ENCODE results near the gene ERRFI1. TPM values are rescaled to one million over a fixed set of nuclear protein-coding genes. Genes with fewer than 3 reads are reported as not detected.

The ERRFI1 gene
- total RNA-seq, 2 experiments from 2014 or later, result not detected

DNA sequence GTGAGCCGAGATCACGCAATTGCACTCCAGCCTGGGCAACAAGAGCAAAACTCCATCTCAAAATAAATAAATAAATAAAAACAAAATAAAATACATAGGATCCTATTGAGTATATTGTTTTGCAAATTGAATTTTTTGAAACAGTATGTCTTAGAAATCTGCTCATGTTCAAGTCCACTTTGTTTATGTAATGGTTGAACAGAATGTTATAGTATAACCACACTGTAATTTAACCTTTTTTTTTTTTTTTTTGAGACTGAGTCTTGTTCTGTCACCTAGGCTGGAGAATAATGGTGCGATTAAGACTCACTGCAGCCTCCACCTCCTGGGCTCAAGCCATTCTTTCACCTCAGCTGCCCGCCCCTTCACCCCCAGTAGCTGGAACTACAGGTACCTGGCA lies 33.2 kb downstream of the ERRFI1 start:
- Histone ChIP-seq H3K4me3 (ENCODE audit: low read depth, low read length, poor library complexity, severe bottlenecking) (no peak overlapping the region), H3K4me2 (ENCODE audit: low read length) (no peak overlapping the region), H3K4me1 (ENCODE audit: insufficient read depth, low read length, poor library complexity, severe bottlenecking) (peaks cover 6% of the 10 kb centered on the region), H3K27ac (ENCODE audit: low read depth, low read length, poor library complexity, severe bottlenecking) (no peak overlapping the region), H4K20me1 (ENCODE audit: insufficient read depth, low read length) (no peaks in the 10 kb centered on the region), H3K9me2 (ENCODE audit: insufficient read depth, low read length) (no peaks in the 10 kb centered on the region), H3K9me3 (ENCODE audit: low read length) (no peaks in the 10 kb centered on the region), H3K79me2 (ENCODE audit: insufficient read depth, low read depth, low read length) (no peaks in the 10 kb centered on the region), H2AFZ (ENCODE audit: low read length) (no peak overlapping the region), H3K36me3 (ENCODE audit: insufficient read depth, low read length) (0 out of 2 replicates have a peak, but pooled peaks cover 5% of the 10 kb centered on the region)
- ChIA-PET POLR2A (no interaction called here), CTCF (ENCODE audit: unreplicated experiment) (no interaction called here)
- TF ChIP-seq, protein P1, sequence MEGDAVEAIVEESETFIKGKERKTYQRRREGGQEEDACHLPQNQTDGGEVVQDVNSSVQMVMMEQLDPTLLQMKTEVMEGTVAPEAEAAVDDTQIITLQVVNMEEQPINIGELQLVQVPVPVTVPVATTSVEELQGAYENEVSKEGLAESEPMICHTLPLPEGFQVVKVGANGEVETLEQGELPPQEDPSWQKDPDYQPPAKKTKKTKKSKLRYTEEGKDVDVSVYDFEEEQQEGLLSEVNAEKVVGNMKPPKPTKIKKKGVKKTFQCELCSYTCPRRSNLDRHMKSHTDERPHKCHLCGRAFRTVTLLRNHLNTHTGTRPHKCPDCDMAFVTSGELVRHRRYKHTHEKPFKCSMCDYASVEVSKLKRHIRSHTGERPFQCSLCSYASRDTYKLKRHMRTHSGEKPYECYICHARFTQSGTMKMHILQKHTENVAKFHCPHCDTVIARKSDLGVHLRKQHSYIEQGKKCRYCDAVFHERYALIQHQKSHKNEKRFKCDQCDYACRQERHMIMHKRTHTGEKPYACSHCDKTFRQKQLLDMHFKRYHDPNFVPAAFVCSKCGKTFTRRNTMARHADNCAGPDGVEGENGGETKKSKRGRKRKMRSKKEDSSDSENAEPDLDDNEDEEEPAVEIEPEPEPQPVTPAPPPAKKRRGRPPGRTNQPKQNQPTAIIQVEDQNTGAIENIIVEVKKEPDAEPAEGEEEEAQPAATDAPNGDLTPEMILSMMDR (conservative IDR thresholded peaks at IDR 0.05; ENCODE audit: low read length), result no peak
- no peak for TF ChIP-seq EZH2phosphoT487 (IDR thresholded peaks at IDR 0.05; ENCODE audit: borderline replicate concordance, low read depth, low read length)
- intact Hi-C loops (cut with micrococcal nuclease; ENCODE audit: unreplicated experiment), result no loop called here
- no TSS peak for BruUV-seq (replicated peaks)
- no peak for DNase-seq (ENCODE audit: low spot score)

DNA sequence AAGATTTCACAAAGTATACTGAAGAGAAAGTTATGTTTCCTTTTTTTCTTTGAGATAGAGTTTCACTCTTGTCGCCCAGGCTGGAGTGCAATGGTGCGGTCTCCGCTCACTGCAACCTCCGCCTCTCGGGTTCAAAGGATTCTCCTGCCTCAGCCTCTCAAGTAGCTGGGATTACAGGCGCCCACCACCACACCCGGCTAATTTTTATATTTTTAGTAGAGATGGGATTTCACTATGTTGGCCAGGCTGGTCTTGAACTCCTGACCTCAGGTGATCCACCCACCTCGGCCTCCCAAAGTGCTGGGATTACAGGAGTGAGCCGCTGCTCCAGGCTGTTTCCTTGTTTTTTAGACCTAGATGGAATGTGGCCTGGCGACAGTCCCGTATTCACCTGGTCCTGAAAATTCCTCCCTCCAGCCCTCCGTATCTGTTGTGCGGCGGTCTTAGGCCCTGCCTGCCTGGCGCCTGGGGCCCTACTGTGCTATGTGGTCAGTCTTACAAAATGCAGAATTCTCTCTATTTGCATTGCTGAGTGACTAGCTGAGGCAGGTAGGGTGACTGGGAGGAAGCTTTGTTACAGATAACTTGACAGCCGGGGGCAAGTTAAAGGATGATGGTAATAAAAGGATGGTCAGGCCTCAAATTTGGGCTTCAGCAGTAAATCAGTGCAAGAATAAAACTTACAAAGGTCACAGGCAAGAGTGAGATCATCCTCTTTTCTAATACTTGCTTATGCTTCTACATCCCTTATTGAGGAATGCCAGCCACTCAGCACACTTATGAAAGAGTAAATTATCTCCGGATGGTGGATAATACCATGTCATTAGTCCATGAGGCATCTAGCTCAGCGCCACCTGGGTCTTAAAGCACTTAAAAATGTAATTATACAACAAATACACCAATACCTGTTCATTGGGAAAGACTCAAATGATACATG lies 34.3 kb downstream of the ERRFI1 start:
- Histone ChIP-seq H3K9me2 (ENCODE audit: insufficient read depth, low read length) (no peaks in the 10 kb centered on the region), H2AFZ (ENCODE audit: low read length) (no peak overlapping the region), H3K79me2 (ENCODE audit: insufficient read depth, low read depth, low read length) (no peaks in the 10 kb centered on the region), H3K9me3 (ENCODE audit: low read length) (no peaks in the 10 kb centered on the region), H3K4me3 (ENCODE audit: low read depth, low read length, poor library complexity, severe bottlenecking) (no peak overlapping the region), H3K27ac (ENCODE audit: low read depth, low read length, poor library complexity, severe bottlenecking) (no peak overlapping the region), H3K4me2 (ENCODE audit: low read length) (no peak overlapping the region), H3K36me3 (ENCODE audit: insufficient read depth, low read length) (0 out of 2 replicates have a peak, but pooled peaks cover 9% of the 10 kb centered on the region), H3K4me1 (ENCODE audit: insufficient read depth, low read length, poor library complexity, severe bottlenecking) (peaks cover 6% of the 10 kb centered on the region), H4K20me1 (ENCODE audit: insufficient read depth, low read length) (no peaks in the 10 kb centered on the region)
- ChIA-PET CTCF (ENCODE audit: unreplicated experiment) (no interaction called here), POLR2A (interaction anchor here (0.5 kb wide), 1 partner anchor 91 kb away, joined by 7 read pairs; no protein-coding TSS in a partner anchor)
- intact Hi-C loops (cut with micrococcal nuclease; ENCODE audit: unreplicated experiment), result no loop called here
- no TSS peak for BruUV-seq (replicated peaks)
- no peak for DNase-seq (ENCODE audit: low spot score)
- no peak for TF ChIP-seq EZH2phosphoT487 (IDR thresholded peaks at IDR 0.05; ENCODE audit: borderline replicate concordance, low read depth, low read length)
- TF ChIP-seq, protein P1 (conservative IDR thresholded peaks at IDR 0.05; ENCODE audit: low read length), result no peak
